Activated CD4-positive, alpha-beta T cell treated with anti-CD3 and anti-CD28 coated beads, Interleukin-2, amount 50 U/mL, for 24 hours (primary cell): ENCODE results near the gene RPL3.
"Not testable (repeated sequence)": the region's sequence is repeated elsewhere in the genome, so short reads cannot be mapped to it uniquely, and the experiment has no call there.

ENCODE experiments used
- DNase-seq, 2 donors: peaks; one replicate each; pipeline ENCODE4 v3.0.0-alpha.2; 2020; ENCODE audit warnings: low read depth in 1 of 2, low spot score in 1 of 2

Gene RPL3

DNA sequence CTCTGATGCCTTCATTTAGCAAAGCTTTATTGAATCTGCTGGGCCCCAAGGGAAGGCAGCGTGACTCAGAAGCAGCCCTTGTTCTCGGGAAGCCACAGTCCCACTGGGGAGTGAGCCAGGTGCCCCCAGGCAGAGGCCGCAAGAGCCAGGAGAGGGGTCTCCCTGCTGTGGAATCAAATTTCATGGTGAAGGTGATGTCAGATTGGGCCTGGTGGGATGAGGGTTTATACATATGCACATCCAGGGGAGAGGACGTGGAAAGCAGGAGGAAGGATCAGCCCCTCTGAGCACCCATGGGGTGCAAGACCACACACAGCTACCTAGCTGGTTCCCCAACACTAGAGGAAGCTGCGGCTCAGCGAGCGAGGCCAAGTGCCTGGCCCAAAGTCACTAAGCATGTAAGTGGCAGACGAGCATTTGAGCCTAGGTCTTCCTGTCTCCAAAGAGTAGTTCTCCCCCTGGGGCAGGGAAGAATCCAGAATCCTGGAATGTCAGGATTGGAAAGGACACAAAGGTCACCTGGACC lies 32.3 kb upstream of the RPL3 start:
- DNase-seq = no peak

DNA sequence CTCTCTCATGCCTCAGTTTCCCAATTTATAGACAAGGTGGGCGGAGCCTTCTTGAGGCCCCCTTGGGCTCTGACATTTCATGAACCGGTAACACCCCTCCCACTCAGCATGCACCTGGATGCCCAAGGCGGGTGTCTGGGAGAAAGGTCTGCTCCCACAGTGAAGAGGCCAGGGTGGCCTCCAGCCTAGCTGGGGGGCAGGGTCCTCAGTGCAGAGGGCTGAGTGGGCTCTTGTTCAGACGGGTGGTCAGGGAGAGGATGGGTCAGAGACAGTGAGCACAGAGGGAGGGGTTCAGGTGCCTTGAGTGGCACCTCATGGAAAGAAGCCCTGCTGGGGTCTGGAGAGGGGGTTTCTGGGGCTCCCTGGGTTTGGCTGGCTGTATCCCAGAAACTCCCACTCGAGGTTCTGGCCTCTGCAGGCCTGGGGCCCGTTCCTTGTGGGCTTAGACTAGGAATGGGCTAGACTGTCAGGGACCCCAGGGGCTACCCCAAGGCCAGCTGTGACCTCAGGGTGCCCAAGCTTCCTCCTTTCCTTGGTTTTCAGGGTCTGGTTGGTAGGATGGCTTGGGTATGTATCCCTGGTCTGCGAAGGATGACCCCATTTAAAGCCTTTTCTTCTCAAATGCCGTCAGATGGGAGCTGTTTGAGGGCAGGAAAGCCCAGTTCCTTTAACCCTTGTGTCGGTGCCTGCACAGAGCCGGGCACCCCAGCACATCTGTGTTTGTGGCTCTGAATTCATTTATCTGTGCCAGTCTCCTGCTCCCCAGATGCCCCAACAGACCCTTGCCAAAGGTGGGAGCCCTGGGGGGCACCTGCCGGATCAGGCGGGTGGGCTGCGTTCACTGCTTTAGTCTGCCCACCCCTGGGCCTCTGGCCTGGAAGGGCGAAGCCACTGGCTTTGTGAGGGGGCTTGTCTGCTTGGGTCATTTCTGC lies 31.6 kb upstream of the RPL3 start:
- no peak for DNase-seq

DNA sequence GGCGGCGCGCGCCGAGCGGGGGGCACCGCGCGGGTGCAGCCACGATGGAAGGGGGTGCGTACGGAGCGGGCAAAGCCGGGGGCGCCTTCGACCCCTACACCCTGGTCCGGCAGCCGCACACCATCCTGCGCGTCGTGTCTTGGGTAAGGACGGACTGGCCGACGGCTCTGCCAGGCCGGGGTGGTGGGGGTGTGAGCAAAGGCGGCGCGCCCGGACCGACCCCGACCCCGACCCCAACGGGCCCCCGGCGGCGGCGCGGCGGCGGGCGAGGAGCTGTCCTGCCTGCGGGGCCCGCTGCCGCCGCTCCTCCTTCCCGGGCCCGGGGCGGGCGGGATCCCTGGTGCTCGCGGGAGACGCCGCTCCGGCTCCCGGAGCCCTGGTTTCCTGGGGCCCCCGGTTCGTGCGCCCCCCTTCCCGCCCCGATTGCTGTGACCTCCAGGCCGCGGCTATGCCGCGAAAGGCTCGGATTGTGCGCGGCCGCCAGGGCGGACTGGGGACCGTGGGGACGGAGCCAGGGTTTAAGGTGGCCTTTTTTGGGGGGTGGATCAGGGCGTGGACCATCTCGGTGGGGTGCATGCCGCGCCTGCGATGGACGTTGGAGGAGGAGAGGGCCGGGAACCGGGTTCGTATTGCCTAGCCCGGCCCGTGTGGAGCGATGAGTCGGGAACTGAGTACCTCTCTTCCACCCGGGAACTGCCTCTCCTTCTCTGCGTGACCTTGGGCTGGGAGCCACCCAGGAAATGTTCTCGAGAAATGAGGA lies 30.7 kb upstream of the RPL3 start, which contains the start of gene SYNGR1:
Gene SYNGR1 (plus strand): TSS at position 25 of the 760 bp plus-strand sequence. CDS start 20 bp downstream, at position 45.
- DNase-seq = no peak

DNA sequence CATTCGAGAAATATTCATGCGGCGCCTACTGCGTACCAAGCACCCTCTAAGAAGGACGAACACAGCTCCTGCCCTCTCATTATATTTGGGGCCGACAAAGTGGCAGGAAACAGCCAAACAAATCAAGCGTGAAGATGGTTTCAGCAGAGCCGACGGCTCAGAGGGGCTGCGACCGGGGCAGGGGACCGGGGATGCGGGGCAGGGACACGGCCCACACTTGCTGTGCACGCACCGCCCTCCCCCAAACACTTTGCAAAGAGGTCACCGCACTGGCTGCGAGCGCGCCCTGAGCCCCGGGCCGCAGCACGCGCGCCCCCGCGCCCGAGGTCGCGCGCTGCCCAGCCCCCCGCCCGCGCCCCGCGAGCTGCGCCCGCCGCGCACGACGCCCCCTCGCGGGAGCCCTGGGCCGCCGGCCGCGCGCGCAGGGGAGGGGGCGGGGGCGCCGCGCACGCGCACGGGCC lies 30.1 kb upstream of the RPL3 start:
- DNase-seq = no peak

DNA sequence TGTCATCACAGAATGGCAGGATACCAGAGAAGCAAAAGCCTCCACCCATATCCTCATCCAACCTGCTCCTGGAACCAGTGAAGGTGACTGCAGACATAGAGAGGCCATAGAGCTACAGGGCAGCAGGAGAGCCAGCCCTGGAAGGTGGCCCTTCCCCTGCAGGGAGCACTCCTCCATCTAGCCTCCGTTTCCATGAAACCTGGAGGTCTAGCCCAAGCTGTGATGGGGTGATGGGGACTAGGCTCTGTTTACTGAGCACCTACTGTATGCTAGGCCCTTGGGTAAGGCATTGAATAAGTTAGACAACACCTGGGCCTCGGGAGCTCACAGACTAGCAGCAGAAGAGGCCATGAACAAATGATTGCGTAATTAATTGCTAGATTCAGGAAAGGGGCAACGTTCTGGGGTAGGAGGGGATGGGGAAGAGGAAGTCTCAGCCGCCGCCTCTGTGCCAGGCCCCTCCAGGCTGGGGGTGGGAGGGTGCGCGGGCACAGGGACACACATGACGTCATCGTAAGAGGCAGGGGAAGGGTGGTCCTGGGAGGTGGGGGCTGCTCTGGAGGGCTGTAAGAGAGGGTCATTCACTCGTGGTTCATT lies 29.6 kb upstream of the RPL3 start:
- DNase-seq = no peak

DNA sequence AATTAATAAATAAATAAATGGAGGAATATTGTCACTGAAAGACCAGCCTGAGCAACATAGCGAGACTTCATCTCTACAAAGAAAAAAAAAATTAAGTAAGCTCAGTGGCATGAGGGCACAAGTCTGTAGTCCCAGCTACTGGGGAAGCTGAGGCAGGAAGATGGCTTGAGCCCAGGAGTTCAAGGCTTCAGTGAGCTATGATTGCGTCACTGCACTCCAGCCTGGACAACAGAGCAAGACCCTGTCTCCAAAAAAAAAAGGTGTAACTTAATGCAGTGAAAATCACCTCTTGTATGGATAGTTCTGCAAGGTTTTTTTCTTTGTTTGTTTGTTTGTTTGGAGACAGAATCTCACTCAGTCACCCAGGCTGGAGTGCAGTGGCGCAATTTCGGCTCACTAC lies 25.8 kb upstream of the RPL3 start:
- no peak for DNase-seq

DNA sequence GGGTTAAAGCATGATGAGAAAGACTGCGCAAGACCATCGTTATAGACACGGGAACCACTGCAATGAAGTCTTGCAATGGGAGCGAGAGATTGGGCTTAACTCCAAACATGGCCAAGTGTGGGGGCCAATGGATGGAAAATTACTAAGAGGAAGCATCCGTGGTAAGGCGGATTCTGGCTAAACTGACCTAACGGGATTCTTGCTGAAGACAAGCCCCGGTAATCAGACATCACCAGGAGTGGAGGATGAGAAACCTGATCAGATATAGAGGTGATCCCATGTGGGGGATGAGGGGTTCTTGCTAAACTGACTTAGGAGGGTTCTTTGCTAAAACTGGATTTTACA lies 24.6 kb upstream of the RPL3 start:
- DNase-seq = no peak

DNA sequence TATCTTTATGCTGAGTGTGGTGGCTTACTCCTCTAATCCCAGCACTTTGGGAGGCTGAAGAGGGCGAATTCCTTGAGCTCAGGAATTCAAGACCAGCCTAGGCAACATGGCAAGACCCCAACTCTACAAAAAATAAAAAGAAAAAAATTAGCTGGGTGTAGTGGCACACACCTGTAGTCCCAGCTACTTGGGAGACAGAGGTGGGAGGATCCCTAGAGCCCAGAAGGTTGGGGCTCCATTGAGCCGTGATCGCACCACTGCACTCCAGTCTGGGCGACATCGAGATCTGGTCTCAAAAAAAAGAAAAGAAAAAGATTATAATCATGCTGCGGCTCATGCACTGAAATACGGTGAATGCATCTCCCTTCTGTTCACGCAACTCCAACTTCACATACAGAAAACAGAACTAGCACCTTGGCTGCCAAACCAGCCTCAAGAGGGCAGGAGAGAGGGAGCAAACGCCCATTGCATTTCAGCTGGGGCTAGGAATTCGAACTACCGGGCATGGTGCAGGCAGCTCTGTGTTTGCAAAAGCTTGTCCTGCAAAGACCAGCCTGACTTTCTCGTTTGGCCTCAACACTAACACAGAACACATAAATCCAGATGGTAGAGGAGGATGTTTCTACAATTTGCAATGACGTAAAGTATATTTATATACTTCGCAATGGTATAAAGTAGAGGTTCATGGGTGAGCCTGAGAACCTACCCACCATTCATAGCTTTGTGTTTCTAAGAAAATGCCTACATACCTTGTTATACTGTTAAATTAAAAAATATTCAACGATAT lies 24.0 kb upstream of the RPL3 start:
- peak in 1 of 2 donors; percentile 24 for DNase-seq

DNA sequence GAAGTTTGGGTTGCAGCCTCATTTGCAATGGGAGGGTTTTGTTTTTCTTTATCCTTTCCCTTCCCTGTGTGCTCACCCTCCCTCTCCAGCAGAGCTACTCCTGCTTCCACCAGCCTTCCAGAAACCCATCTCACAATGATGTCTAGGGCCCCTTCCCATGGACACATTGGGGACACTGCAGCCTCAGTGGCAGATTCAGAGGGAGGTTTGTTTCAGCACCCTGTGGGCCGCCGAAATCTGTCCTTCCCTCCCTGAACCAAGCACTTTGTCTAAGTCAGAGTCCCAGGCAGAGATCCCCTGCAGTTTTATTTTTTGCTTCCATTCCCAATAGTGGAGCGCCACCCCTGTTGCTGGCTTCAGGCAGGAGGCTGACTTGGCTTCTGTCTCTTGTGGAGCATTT lies 21.8 kb upstream of the RPL3 start:
- DNase-seq = no peak

DNA sequence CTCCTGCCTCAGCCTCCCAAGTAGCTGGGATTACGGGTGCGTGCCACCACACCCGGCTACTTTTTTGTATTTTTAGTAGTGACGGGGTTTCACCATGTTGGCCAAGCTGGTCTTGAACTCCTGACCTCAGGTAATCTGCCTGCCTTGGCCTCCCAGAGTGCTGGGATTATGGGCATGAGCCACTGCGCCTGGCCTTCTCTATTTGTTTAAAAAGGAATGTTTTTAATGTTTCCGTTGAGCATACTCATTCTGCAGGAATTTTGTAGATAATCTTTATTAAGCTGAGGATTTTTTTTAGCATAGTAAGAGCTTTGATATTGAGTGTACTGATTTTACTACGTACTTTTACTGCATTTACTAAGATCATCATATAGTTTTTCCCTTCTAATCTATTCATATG lies 20.4 kb upstream of the RPL3 start:
- not testable (repeated sequence) for DNase-seq

DNA sequence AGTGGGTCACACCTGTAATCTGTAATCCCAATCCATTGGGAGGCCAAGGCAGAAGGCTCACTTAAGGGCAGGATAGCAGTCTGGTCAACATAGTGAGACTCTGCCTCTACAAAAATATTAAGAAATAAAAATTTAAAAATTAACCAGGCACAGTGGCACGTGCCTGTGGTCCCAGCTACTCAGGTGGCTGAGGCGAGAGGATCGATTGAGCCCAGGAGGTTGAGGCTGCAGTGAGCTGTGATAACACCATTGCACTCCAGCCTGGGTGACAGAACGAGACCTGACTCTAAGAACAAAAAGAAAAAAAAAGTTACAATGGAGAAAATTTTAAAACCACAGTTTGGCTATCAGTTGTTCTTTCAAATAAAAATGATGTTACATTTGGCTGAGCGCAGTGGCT lies 17.0 kb upstream of the RPL3 start:
- DNase-seq = no peak

DNA sequence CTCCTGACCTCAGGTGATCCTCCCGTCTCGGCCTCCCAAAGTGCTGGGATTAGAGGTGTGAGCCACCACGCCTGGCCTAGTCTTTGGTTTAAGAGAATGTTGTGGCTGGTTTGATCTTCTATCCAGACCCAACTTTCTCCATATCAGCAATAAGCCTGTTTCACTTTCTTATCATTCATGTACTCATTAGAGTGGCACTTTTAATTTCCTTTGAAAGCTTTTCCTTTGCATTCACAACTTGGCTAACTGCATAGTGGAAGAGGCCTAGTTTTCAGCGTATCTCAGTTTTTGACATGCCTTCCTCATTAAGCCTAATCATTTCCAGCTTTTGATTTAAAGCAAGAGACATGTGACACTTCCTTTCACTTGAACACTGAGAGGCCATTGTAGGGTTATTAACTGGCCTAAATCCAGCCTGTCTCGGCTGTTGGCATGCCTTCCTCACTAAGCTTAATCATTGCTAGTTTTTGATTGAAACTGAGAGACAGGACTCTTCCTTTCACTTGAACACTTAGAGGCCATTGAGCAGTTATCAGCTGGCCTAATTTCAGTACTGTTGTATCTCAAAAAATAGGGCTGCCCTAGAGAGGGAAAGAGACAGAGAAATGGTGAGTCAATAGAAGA lies 13.1 kb upstream of the RPL3 start:
- DNase-seq = no peak

DNA sequence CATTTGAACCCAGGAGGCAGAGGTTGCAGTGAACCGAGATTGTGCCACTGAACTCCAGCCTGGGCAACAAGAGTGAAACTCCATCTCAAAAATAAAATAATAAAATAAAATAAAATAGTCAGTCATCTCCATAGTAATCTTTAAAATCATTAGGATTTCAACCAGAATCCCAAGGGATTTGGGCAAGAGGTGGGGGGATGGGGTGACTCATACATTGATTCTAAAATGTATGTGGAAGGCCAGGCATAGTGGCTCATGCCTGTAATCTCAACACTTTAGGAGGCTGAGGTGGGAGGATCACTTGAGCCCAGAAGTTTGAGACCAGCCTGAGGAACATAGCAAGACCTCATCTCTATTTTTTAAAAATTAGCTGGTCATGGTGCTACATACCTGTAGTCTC lies 11.1 kb upstream of the RPL3 start:
- DNase-seq = not testable (repeated sequence)

DNA sequence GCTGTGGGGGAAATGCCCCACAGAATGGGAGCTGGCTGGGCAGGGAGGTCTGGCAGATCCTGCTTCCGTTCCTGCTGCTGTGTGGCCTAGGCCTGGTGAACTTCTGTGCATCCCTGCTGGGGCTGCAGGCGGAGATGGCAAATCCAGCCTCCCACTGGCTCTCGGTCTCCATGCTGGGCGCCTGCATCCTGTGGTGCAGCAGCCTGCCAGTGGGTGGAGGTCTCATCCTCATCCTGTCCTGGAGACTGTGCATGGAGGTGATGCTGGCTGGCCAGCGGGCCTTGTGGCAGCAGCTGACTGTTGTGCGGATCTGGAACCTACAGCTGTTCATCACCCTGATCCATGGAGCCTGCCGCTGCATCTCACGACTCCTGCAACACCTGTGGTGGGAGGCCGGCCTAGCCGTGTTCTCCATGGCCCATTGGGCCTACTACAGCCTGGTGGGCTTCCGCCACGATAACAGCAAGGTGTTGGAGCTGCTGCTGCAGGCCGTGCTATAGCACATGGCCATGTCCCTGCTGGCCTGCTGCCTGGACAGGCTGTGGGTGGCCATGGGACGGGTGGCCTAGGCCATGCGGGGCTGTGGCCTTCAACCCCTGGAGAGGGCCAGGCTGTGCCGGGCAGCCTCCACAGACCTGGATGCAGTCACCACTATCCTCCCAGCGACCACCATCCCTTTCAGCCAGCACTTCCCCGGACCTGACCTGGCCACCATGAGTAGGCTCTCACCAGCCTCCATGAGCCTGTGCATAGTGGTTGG lies 8.8 kb upstream of the RPL3 start:
- no peak for DNase-seq

DNA sequence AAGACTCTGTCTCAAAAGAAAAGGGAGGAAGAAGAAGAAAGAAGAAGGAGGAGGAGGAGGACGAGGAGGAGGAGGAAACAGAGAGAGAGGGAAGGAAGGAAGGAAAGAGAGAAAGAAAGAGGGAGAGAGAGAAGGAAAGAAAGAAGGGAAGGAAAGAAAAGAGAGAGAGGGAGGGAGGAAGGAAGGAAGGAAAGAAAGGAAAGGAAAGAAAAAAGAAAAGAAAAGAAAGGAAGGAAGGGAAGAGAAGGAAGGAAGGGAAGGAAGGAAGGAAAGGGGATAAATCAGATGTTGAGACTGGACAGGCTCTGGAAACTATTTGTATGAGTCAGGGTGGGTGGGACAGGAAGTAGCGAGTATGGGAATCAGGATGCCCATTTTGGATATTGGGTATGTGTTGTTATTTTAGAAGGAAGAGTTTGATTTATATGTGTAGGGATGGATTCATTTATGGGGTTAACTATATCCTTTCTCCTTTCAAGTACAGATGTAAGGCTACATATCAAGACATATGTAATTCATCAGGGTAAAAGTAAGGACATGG lies 6.0 kb upstream of the RPL3 start:
- DNase-seq = no peak

DNA sequence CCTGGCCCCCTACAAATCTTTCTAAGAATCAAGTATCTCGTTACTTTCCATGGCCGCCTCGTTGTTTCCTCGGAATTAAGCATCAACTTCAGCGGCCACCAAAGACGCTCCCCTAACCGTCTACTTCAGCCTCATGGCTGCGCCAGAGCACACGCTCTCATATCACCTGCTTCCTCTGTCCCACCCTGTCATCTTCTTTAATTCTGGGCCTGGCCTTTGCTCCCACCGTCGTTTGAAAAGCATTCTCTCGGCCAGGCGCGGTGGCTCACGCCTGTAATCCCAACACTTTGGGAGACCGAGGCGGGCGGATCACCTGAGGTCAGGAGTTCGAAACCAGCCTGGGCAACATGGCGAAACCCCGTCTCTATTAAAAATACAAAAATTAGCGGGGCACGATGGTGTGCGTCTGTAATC lies 1.2 kb upstream of the RPL3 start:
- DNase-seq = not testable (repeated sequence)

DNA sequence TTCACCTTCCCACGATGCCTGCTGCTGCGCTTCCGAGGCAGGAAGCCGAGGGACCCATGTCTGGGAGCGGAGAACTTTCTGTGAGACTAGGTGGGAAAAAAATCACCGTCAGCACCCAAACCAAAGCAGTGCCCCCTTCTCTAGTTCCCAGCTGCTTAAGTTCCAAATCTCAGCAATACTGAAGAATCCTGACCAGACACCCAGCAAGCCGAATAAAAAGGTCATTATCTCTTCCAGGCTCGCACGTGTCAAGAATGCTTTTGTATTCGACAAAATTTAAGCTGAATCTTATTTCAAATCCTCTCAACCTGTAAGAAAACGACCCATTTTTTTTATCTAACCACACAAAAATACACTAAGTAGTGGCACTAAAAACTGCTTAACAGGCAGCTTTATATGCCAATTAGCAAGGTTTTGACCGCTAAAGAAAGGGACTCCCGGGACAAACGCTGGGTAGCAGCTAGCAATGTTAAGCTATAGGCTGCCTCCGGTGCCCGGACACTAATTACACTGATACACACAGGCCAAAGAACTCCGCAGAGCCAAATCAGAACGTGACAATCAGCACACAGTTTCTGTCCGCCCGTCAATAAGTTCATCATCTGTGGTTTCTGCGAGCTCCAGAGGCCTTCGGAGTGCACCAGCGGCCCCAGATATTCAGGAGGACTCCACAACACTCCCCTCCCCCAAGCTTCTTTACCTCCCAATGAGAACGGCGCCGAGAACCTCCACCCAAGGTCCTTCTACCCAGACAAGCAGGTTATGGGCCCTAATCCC lies 728 bp downstream of the RPL3 start:
- DNase-seq = no peak

DNA sequence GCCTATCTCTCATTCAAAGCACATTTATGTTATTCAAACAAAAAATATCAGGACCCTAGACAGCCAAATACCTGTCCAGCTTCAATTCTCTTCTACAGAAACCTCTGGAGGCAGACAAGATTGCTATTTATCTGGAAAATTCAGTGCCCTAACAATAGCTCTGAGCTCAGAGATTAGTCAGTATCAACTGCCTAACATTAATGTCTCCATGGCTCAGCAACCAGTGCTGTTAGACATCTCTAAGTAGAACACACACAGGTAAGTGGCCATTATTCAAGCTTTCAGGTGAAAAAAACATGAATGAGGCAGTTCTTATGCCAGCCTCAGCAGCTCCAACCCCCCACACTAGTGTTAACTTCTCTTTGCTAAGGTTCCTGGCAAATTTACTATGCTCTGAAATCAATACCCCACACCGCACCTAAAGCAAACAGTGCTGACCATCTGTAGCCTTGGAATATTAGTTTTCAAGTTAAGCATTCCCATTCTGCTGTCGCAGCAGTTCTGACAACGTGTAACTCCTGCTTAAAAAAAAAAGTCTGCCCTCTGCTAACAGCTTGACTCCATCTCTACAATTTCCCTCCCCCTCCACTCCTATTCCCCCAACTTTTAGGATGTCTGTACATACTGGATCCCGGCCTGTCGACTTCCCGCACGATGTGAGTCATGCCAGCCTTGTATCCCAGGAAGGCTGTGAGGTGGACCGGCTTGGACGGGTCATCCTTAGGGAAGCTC lies 1.5 kb downstream of the RPL3 start:
- no peak for DNase-seq
